Panc1 (cell line): ENCODE measurements around the gene STEAP1B.

Experiments
- POLR2AphosphoS5 ChIP-seq: IDR thresholded peaks from 2 replicates; pipeline ENCODE4 v1.6.1; 2012; ENCODE audit warnings: mild to moderate bottlenecking, low read depth, low read length, moderate library complexity
- REST ChIP-seq, 2 experiments: IDR thresholded peaks; 2 replicates each; pipeline ENCODE4 v1.6.1; 2011 to 2012; ENCODE audit warnings: low read depth in 2 of 2, control low read depth in 1 of 2, low read length in 1 of 2, mild to moderate bottlenecking in 1 of 2, moderate library complexity in 1 of 2; ENCODE audit not compliant: insufficient read depth in 1 of 2
- SIN3A ChIP-seq: IDR thresholded peaks from 2 replicates; pipeline ENCODE4 v1.6.1; 2012; ENCODE audit warnings: low read depth, mild to moderate bottlenecking, low read length, moderate library complexity, borderline replicate concordance; ENCODE audit not compliant: insufficient read depth
- TCF7L2 ChIP-seq: IDR thresholded peaks from 2 replicates; pipeline ENCODE4 v1.6.1; 2011; ENCODE audit warnings: mild to moderate bottlenecking, low read depth, low read length, inconsistent platforms
- TF ChIP-seq, protein P1 (sequence below): fragments of 450-650 bp; IDR thresholded peaks from 2 replicates; pipeline ENCODE4 v1.5.1; 2017; ENCODE audit warnings: mild to moderate bottlenecking

GRCh38 chr7:22386206-22386858 lies 113.7 kb downstream of the STEAP1B start:
- TF ChIP-seq, protein P1, sequence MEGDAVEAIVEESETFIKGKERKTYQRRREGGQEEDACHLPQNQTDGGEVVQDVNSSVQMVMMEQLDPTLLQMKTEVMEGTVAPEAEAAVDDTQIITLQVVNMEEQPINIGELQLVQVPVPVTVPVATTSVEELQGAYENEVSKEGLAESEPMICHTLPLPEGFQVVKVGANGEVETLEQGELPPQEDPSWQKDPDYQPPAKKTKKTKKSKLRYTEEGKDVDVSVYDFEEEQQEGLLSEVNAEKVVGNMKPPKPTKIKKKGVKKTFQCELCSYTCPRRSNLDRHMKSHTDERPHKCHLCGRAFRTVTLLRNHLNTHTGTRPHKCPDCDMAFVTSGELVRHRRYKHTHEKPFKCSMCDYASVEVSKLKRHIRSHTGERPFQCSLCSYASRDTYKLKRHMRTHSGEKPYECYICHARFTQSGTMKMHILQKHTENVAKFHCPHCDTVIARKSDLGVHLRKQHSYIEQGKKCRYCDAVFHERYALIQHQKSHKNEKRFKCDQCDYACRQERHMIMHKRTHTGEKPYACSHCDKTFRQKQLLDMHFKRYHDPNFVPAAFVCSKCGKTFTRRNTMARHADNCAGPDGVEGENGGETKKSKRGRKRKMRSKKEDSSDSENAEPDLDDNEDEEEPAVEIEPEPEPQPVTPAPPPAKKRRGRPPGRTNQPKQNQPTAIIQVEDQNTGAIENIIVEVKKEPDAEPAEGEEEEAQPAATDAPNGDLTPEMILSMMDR: no peak
- TF ChIP-seq POLR2AphosphoS5 (no peak), REST (IDR thresholded peaks at IDR 0.05; ENCODE audit: insufficient read depth in 1 of 2, low read depth in 2 of 2, low read length in 1 of 2) (no peak), SIN3A (no peak), TCF7L2 (no peak)
